Sigmoid colon (tissue), 7 donors: ENCODE results near the gene ZNF532. TPM values are rescaled to one million over a fixed set of nuclear protein-coding genes. Genes with fewer than 3 reads are reported as not detected.
"Not testable (repeated sequence)": the region's sequence is repeated elsewhere in the genome, so short reads cannot be mapped to it uniquely, and the experiment has no call there.

ENCODE experiments used
- DNase-seq: peaks from one replicate; pipeline ENCODE4 v3.0.0-alpha.2; 2019
- H3K27ac ChIP-seq, 4 donors: fragments of 200-600 bp; sonication (generic); one replicate each; pipeline ENCODE4 v1.5.1; 2016 to 2019; ENCODE audit warnings: mild to moderate bottlenecking in 1 of 4
- H3K27me3 ChIP-seq, 3 donors: fragments of 200-600 bp; sonication (generic); one replicate each; pipeline ENCODE4 v1.5.1; 2019; ENCODE audit warnings: mild to moderate bottlenecking in 1 of 3
- H3K36me3 ChIP-seq, 4 donors: fragments of 200-600 bp; sonication (generic); one replicate each; pipeline ENCODE4 v1.5.1; 2016 to 2019
- H3K4me1 ChIP-seq, 4 donors: fragments of 200-600 bp; sonication (generic); one replicate each; pipeline ENCODE4 v1.5.1; 2017 to 2019
- H3K4me3 ChIP-seq, 4 donors: fragments of 200-600 bp; sonication (generic); one replicate each; pipeline ENCODE4 v1.5.1; 2017 to 2019; ENCODE audit warnings: mild to moderate bottlenecking in 2 of 4, moderate library complexity in 1 of 4
- H3K9me3 ChIP-seq, 4 donors: fragments of 200-600 bp in 3 of 4; sonication (generic) in 3 of 4; one replicate each; pipeline versions ENCODE4 v1.5.1 to v1.6.1; 2013 to 2019
- CTCF ChIP-seq, 4 experiments: fragments of 450-650 bp in 3 of 4; fragments of 200-600 bp in 1 of 4; IDR thresholded peaks; one replicate each; pipeline ENCODE4 v1.5.1; 2016 to 2019; ENCODE audit warnings: antibody characterized with exemption in 4 of 4, mild to moderate bottlenecking in 3 of 4, moderate library complexity in 2 of 4
- EP300 ChIP-seq, 4 donors: sonication (generic); formaldehyde crosslinking; IDR thresholded peaks; one replicate each; pipeline ENCODE4 v1.6.1; 2017; ENCODE audit warnings: antibody characterized with exemption in 4 of 4
- POLR2A ChIP-seq, 2 donors: fragments of 450-650 bp; IDR thresholded peaks; one replicate each; pipeline ENCODE4 v1.6.1; 2016; ENCODE audit warnings: antibody characterized with exemption in 2 of 2, mild to moderate bottlenecking in 2 of 2, moderate library complexity in 2 of 2
- POLR2AphosphoS5 ChIP-seq, 4 donors: sonication (generic); formaldehyde crosslinking; IDR thresholded peaks; one replicate each; pipeline ENCODE4 v1.6.1; 2017; ENCODE audit warnings: antibody characterized with exemption in 4 of 4
- WGBS, 2 donors: extraction: QIAGEN DNeasy Blood & Tissue Kit; methylation state at CpG; one replicate each; pipeline ENCODE4 v1.1.7; 2013; 5-methylcytosine and 5-hydroxymethylcytosine counted together
- intact Hi-C: fragments of 100-400 bp; cut with DNase I; formaldehyde crosslinking; loops from one replicate; pipeline ENCODE4 v1.15.1; 2023
- polyA plus RNA-seq, 3 donors: library from polyadenylated mRNA; stranded (reverse); fragments of 200-250 nt; gene quantifications; one replicate each; pipeline ENCODE4 v1.2.3, GENCODE V29; 2013
- total RNA-seq, 4 donors: library from RNA; depleted of rRNA; stranded (reverse); fragments of >200 nt; gene quantifications; one replicate each; pipeline ENCODE4 v1.1.0, GENCODE V29; 2016
- donor health status: healthy with polysubstance abuse.
- donor health status: Bipolar disorder and iron deficiency.
- donor health status: healthy.

ZNF532 gene
- total and polyA plus RNA-seq, 7 donors: 1.4 to 104 (median 71.0) TPM

- intact Hi-C loops: loop anchor here (5.0 kb wide), 1 partner anchor 49 kb away; the partner anchor contains the start of gene ZNF532
- Histone ChIP-seq H3K9me3 (no peaks in the 10 kb centered on the region), H3K4me1 (peaks cover 0 to 38% (median 29%) of the 10 kb centered on the region in 4 donors), H3K27me3 (no peaks in the 10 kb centered on the region), H3K36me3 (peaks cover 0 to 10% (median 0%) of the 10 kb centered on the region in 4 donors), H3K27ac (peak overlapping the region; percentile 49 to 65 (median 59)), H3K4me3 (no peak overlapping the region)
- no peak for DNase-seq
- 84 to 86% methylated on average over 4 of the region's 4 CpGs for WGBS, 2 donors
- TF ChIP-seq CTCF (IDR thresholded peaks at IDR 0.05) (no peak), POLR2AphosphoS5 (IDR thresholded peaks at IDR 0.05) (no peak), EP300 (IDR thresholded peaks at IDR 0.05) (no peak), POLR2A (IDR thresholded peaks at IDR 0.05) (no peak)
Observed at GRCh38 chr18:58911241-58911640, 46.6 kb downstream of the ZNF532 start.

GRCh38 chr18:58911766-58912165 is 47.1 kb downstream of the ZNF532 start:
- Histone ChIP-seq H3K27me3 (no peaks in the 10 kb centered on the region), H3K27ac (peak overlapping the region; percentile 49 to 65 (median 59)), H3K36me3 (peaks cover 0 to 14% (median 0%) of the 10 kb centered on the region in 4 donors), H3K4me1 (peaks cover 0 to 38% (median 29%) of the 10 kb centered on the region in 4 donors), H3K9me3 (no peaks in the 10 kb centered on the region), H3K4me3 (no peak overlapping the region)
- TF ChIP-seq POLR2AphosphoS5 (IDR thresholded peaks at IDR 0.05) (no peak), CTCF (IDR thresholded peaks at IDR 0.05) (no peak), EP300 (IDR thresholded peaks at IDR 0.05) (no peak), POLR2A (IDR thresholded peaks at IDR 0.05) (no peak)
- 21 to 51% methylated on average over 8 of the region's 8 CpGs for WGBS, 2 donors
- intact Hi-C loops: loop anchor here (5.0 kb wide), 1 partner anchor 49 kb away; the partner anchor contains the start of gene ZNF532
- DNase-seq: no peak

GRCh38 chr18:58915006-58915799 is 50.5 kb downstream of the ZNF532 start:
- TF ChIP-seq POLR2AphosphoS5 (IDR thresholded peaks at IDR 0.05) (no peak), CTCF (IDR thresholded peaks at IDR 0.05) (no peak), EP300 (IDR thresholded peaks at IDR 0.05) (no peak), POLR2A (IDR thresholded peaks at IDR 0.05) (no peak)
- H3K36me3 ChIP-seq: peaks cover 0 to 45% (median 11%) of the 10 kb centered on the region in 4 donors
- H3K9me3 ChIP-seq: no peaks in the 10 kb centered on the region
- peak overlapping the region in 1 of 4 donors; percentile 17 for H3K27ac ChIP-seq
- no peak overlapping the region for H3K4me3 ChIP-seq
- no peak for DNase-seq
- peaks cover 0 to 35% (median 29%) of the 10 kb centered on the region in 4 donors for H3K4me1 ChIP-seq
- WGBS, 2 donors: 90 to 92% methylated on average over 14 of the region's 14 CpGs
- no peaks in the 10 kb centered on the region for H3K27me3 ChIP-seq
- intact Hi-C loops: no loop called here

DNA sequence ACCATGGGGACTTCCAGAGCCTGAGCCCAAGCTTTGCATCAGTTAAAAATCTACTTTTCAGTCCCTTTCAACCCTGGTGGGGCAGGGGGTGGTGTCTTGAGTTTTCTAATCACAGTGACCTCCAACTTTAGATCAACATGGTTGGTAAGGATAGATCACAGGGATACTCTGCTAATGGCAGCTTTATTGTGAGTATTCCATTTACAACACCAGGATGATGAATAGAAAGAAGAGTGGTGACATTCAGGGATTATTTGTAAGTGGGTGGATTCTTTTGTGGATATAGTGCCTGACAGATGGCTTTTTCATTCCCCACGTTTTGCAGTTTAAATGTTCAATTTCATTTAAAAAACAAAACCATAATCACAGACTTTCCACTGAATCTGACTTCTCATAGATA is 51.3 kb downstream of the ZNF532 start:
- no peaks in the 10 kb centered on the region for H3K9me3 ChIP-seq
- no peak for TF ChIP-seq POLR2AphosphoS5 (IDR thresholded peaks at IDR 0.05)
- peaks cover 0 to 48% (median 12%) of the 10 kb centered on the region in 4 donors for H3K36me3 ChIP-seq
- H3K4me3 ChIP-seq: no peak overlapping the region
- peaks cover 0 to 29% (median 26%) of the 10 kb centered on the region in 4 donors for H3K4me1 ChIP-seq
- H3K27ac ChIP-seq: no peak overlapping the region
- 73 to 74% methylated on average over 1 of the region's 1 CpG for WGBS, 2 donors
- intact Hi-C loops: no loop called here
- no peak for DNase-seq
- H3K27me3 ChIP-seq: no peaks in the 10 kb centered on the region

GRCh38 chr18:58919934-58920333 is 55.3 kb downstream of the ZNF532 start:
- intact Hi-C loops, H3K4me1 ChIP-seq, H3K4me3 ChIP-seq, H3K27ac ChIP-seq, H3K9me3 ChIP-seq, H3K27me3 ChIP-seq, DNase-seq: not testable (repeated sequence)
- peaks cover 0 to 54% (median 16%) of the 10 kb centered on the region in 4 donors for H3K36me3 ChIP-seq
- WGBS, 2 donors: 95% methylated on average over 16 of the region's 16 CpGs
